GM12865 (cell line): Measurements from ENCODE around the gene XRCC4.

Experiments used
- DNase-seq: peaks from one replicate; pipeline ENCODE4 v3.0.0; 2010; ENCODE audit warnings: low read depth
- H3K4me3 ChIP-seq: 2 replicates; pipeline ENCODE4 v1.5.1; 2011; ENCODE audit warnings: mild to moderate bottlenecking, low read depth, low read length, control low read depth
- CTCF ChIP-seq: IDR thresholded peaks from 2 replicates; pipeline ENCODE4 v1.5.1; 2011; ENCODE audit warnings: low read length, control low read depth, low read depth, inconsistent platforms; ENCODE audit not compliant: insufficient read depth; ENCODE audit errors: missing control alignments

XRCC4 gene

GRCh38 chr5:83270311-83270710 lies 193.0 kb downstream of the XRCC4 start:
- no peak overlapping the region for H3K4me3 ChIP-seq
- no peak for DNase-seq
- no peak for TF ChIP-seq CTCF

GRCh38 chr5:83277154-83277553 lies 199.8 kb downstream of the XRCC4 start:
- no peak overlapping the region for H3K4me3 ChIP-seq
- no peak for DNase-seq
- no peak for TF ChIP-seq CTCF

- TF ChIP-seq CTCF = no peak
- DNase-seq = no peak
- H3K4me3 ChIP-seq = no peak overlapping the region
These were observed 200.6 kb downstream of the XRCC4 start for GRCh38 chr5:83277953-83278352.

GRCh38 chr5:83281176-83281575 lies 203.8 kb downstream of the XRCC4 start:
- no peak for TF ChIP-seq CTCF
- DNase-seq = no peak
- no peak overlapping the region for H3K4me3 ChIP-seq

GRCh38 chr5:83281658-83282057 lies 204.3 kb downstream of the XRCC4 start:
- DNase-seq = no peak
- TF ChIP-seq CTCF = no peak
- no peak overlapping the region for H3K4me3 ChIP-seq

- TF ChIP-seq CTCF = no peak
- no peak for DNase-seq
- no peak overlapping the region for H3K4me3 ChIP-seq
These were observed 206.4 kb downstream of the XRCC4 start for GRCh38 chr5:83283761-83284160.

- DNase-seq = no peak
- H3K4me3 ChIP-seq = no peak overlapping the region
- TF ChIP-seq CTCF = no peak
These were observed 208.5 kb downstream of the XRCC4 start for GRCh38 chr5:83285661-83286398.
